Measurements from ENCODE around the gene KRTAP15-1.

- TF ChIP-seq EZH2 (IDR thresholded peaks at IDR 0.05) = no peak
- no peak for TF ChIP-seq POLR2AphosphoS5 (IDR thresholded peaks at IDR 0.05; ENCODE audit: borderline replicate concordance, low read depth, low read length)
Measured at GRCh38 chr21:30479259-30479658, 39.2 kb downstream of the KRTAP15-1 start.
